ENCODE results near the gene PPM1E. TPM values are rescaled to one million over a fixed set of nuclear protein-coding genes. Genes with fewer than 3 reads are reported as not detected.

Gene PPM1E
- polyA plus RNA-seq, 3 donors, result 3.1 to 4.0 (median 4.0) TPM

GRCh38 chr17:58991718-58992331 is 236.2 kb downstream of the PPM1E start:
- no peak for DNase-seq (ENCODE audit: low read depth in 3 of 3, low spot score in 2 of 3)

GRCh38 chr17:58993311-58993710 is 237.7 kb downstream of the PPM1E start:
- DNase-seq (ENCODE audit: low read depth in 3 of 3, low spot score in 2 of 3), result no peak

GRCh38 chr17:58995247-58995940 is 239.7 kb downstream of the PPM1E start:
- no peak for DNase-seq (ENCODE audit: low read depth in 3 of 3, low spot score in 2 of 3)

GRCh38 chr17:58996968-58997367 is 241.3 kb downstream of the PPM1E start:
- DNase-seq (ENCODE audit: low read depth in 3 of 3, low spot score in 2 of 3), result no peak

- no peak for DNase-seq (ENCODE audit: low read depth in 3 of 3, low spot score in 2 of 3)
Measured at GRCh38 chr17:58997756-58998553, 242.3 kb downstream of the PPM1E start.

GRCh38 chr17:58998871-58999270 is 243.2 kb downstream of the PPM1E start:
- no peak for DNase-seq (ENCODE audit: low read depth in 3 of 3, low spot score in 2 of 3)

GRCh38 chr17:58999500-58999899 is 243.8 kb downstream of the PPM1E start:
- DNase-seq (ENCODE audit: low read depth in 3 of 3, low spot score in 2 of 3), result no peak

GRCh38 chr17:59000022-59000421 is 244.4 kb downstream of the PPM1E start:
- DNase-seq (ENCODE audit: low read depth in 3 of 3, low spot score in 2 of 3), result no peak

- peak in 2 of 3 donors; percentile 8 to 38 for DNase-seq (ENCODE audit: low read depth in 3 of 3, low spot score in 2 of 3)
Measured at GRCh38 chr17:59001158-59001814, 245.6 kb downstream of the PPM1E start.

- no peak for DNase-seq (ENCODE audit: low read depth in 3 of 3, low spot score in 2 of 3)
Measured at GRCh38 chr17:59002126-59002525, 246.5 kb downstream of the PPM1E start.

- DNase-seq (ENCODE audit: low read depth in 3 of 3, low spot score in 2 of 3), result no peak
Measured at GRCh38 chr17:59002848-59003247, 247.2 kb downstream of the PPM1E start.

- DNase-seq (ENCODE audit: low read depth in 3 of 3, low spot score in 2 of 3), result no peak
Measured at GRCh38 chr17:59003860-59004259, 248.2 kb downstream of the PPM1E start.

- DNase-seq (ENCODE audit: low read depth in 3 of 3, low spot score in 2 of 3), result peak in 2 of 3 donors; percentile 40 to 54
Measured at GRCh38 chr17:59004338-59005111, 248.9 kb downstream of the PPM1E start.

- DNase-seq (ENCODE audit: low read depth in 3 of 3, low spot score in 2 of 3), result no peak
Measured at GRCh38 chr17:59007995-59008394, 252.3 kb downstream of the PPM1E start.

GRCh38 chr17:59008737-59009136 is 253.1 kb downstream of the PPM1E start:
- DNase-seq (ENCODE audit: low read depth in 3 of 3, low spot score in 2 of 3), result no peak

- no peak for DNase-seq (ENCODE audit: low read depth in 3 of 3, low spot score in 2 of 3)
Measured at GRCh38 chr17:59010026-59010425, 254.4 kb downstream of the PPM1E start.

GRCh38 chr17:59011975-59012374 is 256.3 kb downstream of the PPM1E start:
- DNase-seq (ENCODE audit: low read depth in 3 of 3, low spot score in 2 of 3), result no peak

GRCh38 chr17:59018019-59018418 is 262.4 kb downstream of the PPM1E start:
- no peak for DNase-seq (ENCODE audit: low read depth in 3 of 3, low spot score in 2 of 3)

GRCh38 chr17:59024916-59025315 is 269.3 kb downstream of the PPM1E start:
- no peak for DNase-seq (ENCODE audit: low read depth in 3 of 3, low spot score in 2 of 3)

GRCh38 chr17:59026176-59026939 is 270.7 kb downstream of the PPM1E start:
- DNase-seq (ENCODE audit: low read depth in 3 of 3, low spot score in 2 of 3), result no peak
